ENCODE results near the gene ATXN8OS.
"Not testable (repeated sequence)": the region's sequence is repeated elsewhere in the genome, so short reads cannot be mapped to it uniquely, and the experiment has no call there.

Gene ATXN8OS

DNA sequence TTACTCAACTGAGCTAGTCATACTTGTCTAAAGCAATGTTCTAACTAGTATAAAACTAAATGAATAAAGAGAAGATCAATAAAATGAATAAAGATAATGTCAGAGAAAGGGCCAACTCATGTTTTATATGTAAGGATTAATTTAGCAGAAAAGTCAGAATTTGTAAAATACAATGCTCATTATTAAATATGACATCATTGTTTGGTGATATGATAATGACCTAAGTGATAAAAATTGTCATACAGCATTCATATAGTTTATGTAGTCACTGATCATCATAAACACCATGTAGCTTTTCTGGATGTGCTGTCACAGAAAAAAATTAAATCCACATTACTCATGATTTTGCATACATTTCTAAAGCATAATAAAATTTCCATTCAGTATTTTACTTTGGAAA, 3.1 kb upstream of the ATXN8OS start:
- no peak for DNase-seq (ENCODE audit: low read depth)
- H3K4me3 ChIP-seq (ENCODE audit: low read depth, low read length) = no peak overlapping the region
- TF ChIP-seq CTCF (conservative IDR thresholded peaks at IDR 0.05; ENCODE audit: low read depth, low read length) = no peak

DNA sequence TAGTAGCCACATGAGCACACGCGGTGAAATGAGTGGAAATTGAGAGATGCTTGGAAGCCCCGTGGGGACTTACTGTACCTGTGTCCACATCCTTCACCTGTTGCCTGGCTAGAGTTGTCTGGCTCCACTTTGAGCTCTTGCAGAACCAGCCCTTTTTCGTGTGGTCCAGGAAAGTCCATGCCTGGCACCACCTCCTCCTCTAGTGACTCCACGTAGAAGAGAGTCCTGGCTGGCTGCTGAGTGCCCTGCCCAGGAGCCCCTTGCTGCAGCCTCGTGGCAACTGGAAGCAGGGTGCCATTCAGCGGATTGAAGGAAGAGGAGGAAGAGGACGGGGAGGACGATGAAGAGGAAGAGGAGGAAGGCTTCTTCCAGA, 515 bp upstream of the ATXN8OS start:
- TF ChIP-seq CTCF (conservative IDR thresholded peaks at IDR 0.05; ENCODE audit: low read depth, low read length) = no peak
- no peak for DNase-seq (ENCODE audit: low read depth)
- no peak overlapping the region for H3K4me3 ChIP-seq (ENCODE audit: low read depth, low read length)

DNA sequence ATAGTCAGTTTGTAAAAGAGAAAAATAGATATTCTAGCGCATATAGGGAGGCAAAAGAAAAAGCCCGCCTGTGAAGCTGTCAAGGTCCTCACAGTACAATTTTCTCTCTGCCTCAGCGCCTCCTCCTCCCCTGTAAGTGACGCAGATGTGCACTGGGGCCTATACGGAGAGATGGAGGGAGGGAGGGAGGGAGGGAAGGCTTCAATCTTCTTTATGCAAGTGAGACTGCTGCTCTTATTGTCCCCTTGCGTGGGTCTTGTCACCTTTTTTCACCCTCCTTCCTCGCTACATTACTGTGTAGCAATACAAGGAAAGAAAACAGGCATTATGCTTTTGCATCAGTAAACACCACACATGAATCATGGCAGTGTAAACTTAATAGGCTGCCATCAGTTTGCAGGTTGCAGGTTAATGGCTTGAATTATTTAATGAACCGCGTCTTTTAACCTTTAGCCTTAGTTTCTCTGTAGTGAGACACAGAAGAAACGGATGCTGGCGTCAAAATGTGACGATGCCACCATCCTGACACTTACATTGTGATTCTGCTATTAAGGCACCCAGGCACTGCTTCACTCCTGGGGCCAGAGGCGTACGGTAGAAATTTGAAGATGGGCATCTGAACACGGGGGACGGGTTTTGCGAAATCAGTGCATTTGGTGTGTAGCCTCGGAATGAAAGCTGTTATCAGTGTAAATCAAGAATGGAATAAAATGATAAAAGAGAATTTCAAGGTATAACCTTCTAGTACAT, 905 bp downstream of the ATXN8OS start, which contains the start of gene KLHL1:
Gene KLHL1, minus strand, starts transcription at position 97 of the 750 bp plus-strand sequence. CDS start 753 bp downstream, outside the sequence.
- DNase-seq (ENCODE audit: low read depth) = no peak
- no peak within 1 kb of the TSS for H3K4me3 ChIP-seq (ENCODE audit: low read depth, low read length)

GRCh38 chr13:70117338-70117905, 9.8 kb downstream of the ATXN8OS start:
- DNase-seq (ENCODE audit: low read depth) = no peak
- TF ChIP-seq CTCF (conservative IDR thresholded peaks at IDR 0.05; ENCODE audit: low read depth, low read length) = no peak
- no peak overlapping the region for H3K4me3 ChIP-seq (ENCODE audit: low read depth, low read length)

More for the DNA sequence above, 905 bp downstream of the ATXN8OS start, which contains the start of gene KLHL1:
- TF ChIP-seq CTCF (conservative IDR thresholded peaks at IDR 0.05; ENCODE audit: low read depth, low read length) = no peak

DNA sequence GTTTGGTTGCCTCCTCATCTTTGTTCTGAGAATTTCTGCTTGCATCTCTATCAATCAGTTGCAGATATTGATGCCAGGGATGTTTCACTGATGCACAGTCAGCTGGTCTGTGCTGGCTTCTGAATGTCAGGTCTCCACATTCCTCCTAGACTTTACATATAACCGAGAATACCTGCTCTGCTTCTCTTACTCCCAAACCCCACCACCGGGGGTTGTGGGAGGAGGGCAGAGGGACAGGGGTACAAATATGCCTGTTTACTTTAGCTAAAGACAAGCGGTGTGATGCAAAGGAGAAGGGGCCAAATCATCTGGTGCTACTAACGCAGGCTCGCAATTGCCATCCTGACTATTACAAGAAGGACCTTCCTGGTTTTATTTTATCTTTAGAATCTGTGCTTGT, 18.1 kb downstream of the ATXN8OS start:
- no peak overlapping the region for H3K4me3 ChIP-seq (ENCODE audit: low read depth, low read length)

DNA sequence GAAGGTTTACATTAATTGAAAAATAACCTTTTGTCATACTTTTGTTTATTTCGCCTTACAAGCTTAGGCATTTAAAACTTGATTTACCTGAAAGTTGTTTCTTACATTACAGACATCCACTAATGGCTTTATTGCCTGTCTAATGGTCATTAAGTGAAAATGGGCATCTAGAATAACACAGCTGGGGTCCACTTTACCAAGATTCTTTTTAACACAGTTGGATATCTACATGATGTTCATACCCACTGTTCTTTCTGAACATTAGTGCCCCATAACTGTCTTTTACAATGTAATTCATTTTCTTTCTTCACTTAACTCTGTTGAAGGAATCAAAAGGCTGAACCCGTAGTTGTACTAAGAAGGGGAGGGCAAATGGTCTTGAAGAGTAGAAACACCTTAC, 20.5 kb downstream of the ATXN8OS start:
- no peak for TF ChIP-seq CTCF (conservative IDR thresholded peaks at IDR 0.05; ENCODE audit: low read depth, low read length)
- DNase-seq (ENCODE audit: low read depth) = no peak
- no peak overlapping the region for H3K4me3 ChIP-seq (ENCODE audit: low read depth, low read length)

More for the DNA sequence above, 18.1 kb downstream of the ATXN8OS start:
- no peak for TF ChIP-seq CTCF (conservative IDR thresholded peaks at IDR 0.05; ENCODE audit: low read depth, low read length)
- no peak for DNase-seq (ENCODE audit: low read depth)

GRCh38 chr13:70142658-70143057, 35.0 kb downstream of the ATXN8OS start:
- not testable (repeated sequence) for H3K4me3 ChIP-seq (ENCODE audit: low read depth, low read length)

More at GRCh38 chr13:70142658-70143057, 35.0 kb downstream of the ATXN8OS start:
- not testable (repeated sequence) for DNase-seq (ENCODE audit: low read depth)
